ENCODE measurements around the gene ZCCHC24.

ZCCHC24 gene

DNA sequence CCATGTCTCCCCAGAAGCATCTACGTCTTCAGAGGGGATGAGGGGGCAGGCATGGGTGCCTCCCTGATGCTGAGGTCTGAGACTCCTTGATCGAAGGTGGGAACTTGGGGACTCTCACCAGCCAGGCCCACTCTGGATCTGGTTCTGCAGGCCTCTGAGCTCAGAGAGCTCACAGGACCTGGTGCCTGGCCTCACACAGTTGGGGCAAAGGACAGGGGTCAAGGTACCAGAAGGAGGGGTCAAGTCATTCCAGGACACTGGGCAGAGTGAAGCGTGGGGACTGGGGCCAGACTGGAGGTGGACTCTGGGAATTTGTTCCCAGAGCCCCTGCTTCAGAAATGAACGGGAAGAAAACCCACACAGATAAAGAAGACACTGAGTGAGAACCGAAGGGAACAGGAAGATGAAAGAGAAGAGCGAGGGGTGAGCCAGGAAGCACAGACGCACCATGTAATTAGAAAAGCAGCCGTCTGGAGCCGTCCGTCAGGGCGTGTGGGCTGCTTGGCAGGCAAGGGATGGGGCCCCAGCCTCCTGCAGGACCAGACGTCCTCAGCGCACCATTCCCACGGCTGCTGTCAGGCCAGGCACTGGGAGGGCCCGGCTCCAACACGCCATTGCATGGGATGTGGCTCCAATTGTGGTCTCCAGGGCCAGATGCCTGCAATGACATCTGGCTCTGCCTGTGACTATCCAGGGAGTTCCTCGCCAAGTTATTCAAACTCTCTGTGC is 47.7 kb downstream of the ZCCHC24 start:
- no peak for DNase-seq (ENCODE audit: low spot score)

DNA sequence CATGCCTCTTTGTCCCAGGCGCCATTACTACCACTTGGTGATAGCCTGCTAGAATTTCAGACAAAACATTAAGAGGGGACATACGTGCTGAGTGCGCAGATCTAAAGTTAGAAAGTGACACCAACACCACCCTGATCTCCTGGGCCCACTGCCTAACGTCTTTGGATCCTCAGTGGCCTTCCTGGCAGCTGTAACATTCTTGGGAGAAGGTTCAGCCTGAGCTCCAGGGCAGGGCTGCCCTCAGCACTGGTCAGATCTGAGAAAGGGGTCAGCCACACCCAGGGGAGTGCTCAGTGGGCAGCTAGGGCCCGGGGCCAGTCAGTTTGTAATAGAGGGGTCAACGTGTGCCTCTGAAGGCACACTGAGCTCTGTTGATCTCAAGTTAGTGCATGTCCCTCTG is 48.4 kb downstream of the ZCCHC24 start:
- DNase-seq (ENCODE audit: low spot score), result no peak

DNA sequence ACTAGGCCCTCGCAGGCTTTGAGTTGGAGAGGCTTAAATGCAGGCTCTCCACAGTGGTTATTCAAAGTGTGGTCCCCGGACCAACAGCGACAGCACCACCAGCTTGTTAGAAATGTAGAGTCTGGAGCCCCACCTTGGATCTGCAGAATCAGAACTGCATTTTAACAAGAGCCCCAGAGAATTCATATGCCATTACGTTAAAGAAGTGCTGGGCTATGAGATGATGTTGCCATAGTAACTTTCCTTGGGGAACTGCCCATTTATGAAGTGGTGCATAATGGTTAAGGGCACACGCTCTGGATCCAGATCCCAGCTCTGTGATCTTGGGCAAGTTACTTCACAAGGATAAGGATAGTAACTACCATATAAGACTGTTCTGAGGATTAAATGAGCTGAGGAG is 48.9 kb downstream of the ZCCHC24 start:
- DNase-seq (ENCODE audit: low spot score), result no peak

- no peak for DNase-seq (ENCODE audit: low spot score)
Measured at GRCh38 chr10:79394664-79395063, 50.8 kb downstream of the ZCCHC24 start.

- DNase-seq (ENCODE audit: low spot score), result no peak
Measured at GRCh38 chr10:79393924-79394610, 51.4 kb downstream of the ZCCHC24 start.

GRCh38 chr10:79393221-79393923 is 52.1 kb downstream of the ZCCHC24 start:
- no peak for DNase-seq (ENCODE audit: low spot score)

GRCh38 chr10:79392506-79393176 is 52.8 kb downstream of the ZCCHC24 start:
- no peak for DNase-seq (ENCODE audit: low spot score)

- DNase-seq (ENCODE audit: low spot score), result no peak
Measured at GRCh38 chr10:79392020-79392398, 53.4 kb downstream of the ZCCHC24 start.

- DNase-seq (ENCODE audit: low spot score), result no peak
Measured at GRCh38 chr10:79391231-79392019, 54.0 kb downstream of the ZCCHC24 start.

- DNase-seq (ENCODE audit: low spot score), result no peak
Measured at GRCh38 chr10:79390551-79391229, 54.7 kb downstream of the ZCCHC24 start.

DNA sequence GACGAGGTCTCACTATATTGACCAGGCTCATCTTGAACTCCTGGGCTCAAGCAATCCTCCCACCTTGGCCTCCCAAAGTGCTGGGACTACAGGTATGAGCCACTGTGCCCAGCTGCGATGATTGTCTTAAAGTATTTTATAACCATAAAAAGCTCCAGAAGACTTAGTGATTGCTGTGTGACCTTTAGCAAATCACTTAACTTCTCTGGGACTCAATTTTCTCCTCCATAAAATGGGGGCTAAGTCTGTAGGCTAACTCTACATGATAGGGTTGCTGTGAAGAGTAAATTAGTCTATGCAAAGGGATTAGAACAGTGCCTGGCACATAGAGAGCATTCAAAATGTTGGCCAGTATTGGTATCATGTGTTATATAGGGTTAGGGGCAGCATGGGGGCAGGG is 55.4 kb downstream of the ZCCHC24 start:
- DNase-seq (ENCODE audit: low spot score), result no peak

DNA sequence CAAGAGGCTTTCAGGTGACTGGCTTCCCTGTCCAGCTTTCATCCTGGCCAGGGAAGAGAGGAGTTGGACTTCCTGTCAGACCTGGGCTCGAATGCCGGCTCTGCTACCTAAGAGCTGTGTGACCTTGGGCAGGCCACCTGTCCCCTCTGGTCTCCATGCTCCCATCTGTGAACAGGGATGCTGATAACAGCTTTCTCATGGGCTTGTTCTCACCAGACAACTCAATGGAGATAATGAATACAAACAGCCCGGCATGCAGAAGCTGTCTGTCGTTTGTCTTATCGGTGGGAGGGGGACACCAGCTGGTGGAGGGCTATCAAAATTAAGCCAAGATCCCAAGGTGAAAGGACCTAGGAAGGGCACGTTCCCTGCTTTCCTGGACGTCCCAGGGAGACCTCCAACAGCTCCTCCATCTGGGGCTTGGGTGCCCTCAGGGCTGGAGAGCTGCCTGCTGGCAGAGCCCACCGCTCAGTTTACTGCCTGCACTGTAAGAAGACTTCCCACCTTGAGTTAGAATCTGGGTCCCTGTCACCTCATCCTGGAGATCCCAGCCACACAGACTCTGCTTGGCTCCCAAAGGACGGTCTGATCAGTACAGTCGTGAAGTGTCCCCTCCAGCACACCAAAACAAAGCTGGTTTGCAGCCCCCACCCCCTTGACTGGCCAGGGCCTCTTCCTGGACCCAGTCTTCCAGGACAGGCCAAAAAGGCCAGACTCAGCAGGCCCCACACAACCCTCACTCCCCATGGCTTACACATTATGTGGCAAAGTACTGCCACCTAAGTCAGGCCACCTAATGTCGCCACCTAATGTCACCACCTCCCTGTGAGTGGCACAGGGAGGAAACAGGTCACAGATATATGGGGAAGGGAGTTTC is 57.2 kb downstream of the ZCCHC24 start:
- no peak for DNase-seq (ENCODE audit: low spot score)

DNA sequence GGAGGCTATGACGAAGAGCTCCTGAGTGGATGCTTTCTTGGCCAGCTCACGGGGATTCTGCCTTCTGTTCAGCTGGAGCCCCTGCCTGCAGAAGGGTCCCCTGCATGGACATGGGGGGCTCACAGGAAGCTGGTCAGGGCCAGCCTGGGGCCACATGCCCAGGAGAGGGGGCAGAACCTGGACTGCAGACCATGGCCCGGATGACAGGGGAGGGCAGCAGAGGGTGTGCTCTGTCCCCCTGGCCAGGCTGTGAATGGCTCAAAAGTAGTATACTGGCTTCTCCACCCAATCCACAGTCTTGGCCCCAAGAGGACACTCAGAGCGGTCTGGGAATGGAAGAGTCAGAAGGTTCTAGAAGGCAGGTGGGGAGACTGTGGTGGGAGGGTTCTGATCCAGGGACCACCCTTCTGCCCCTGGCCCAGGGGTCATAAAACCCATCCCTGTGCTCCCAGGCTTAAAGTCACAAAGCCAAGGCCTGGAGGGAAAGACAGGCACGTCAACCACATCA is 57.9 kb downstream of the ZCCHC24 start:
- no peak for DNase-seq (ENCODE audit: low spot score)

- no peak for DNase-seq (ENCODE audit: low spot score)
Measured at GRCh38 chr10:79386637-79387465, 58.6 kb downstream of the ZCCHC24 start.

DNA sequence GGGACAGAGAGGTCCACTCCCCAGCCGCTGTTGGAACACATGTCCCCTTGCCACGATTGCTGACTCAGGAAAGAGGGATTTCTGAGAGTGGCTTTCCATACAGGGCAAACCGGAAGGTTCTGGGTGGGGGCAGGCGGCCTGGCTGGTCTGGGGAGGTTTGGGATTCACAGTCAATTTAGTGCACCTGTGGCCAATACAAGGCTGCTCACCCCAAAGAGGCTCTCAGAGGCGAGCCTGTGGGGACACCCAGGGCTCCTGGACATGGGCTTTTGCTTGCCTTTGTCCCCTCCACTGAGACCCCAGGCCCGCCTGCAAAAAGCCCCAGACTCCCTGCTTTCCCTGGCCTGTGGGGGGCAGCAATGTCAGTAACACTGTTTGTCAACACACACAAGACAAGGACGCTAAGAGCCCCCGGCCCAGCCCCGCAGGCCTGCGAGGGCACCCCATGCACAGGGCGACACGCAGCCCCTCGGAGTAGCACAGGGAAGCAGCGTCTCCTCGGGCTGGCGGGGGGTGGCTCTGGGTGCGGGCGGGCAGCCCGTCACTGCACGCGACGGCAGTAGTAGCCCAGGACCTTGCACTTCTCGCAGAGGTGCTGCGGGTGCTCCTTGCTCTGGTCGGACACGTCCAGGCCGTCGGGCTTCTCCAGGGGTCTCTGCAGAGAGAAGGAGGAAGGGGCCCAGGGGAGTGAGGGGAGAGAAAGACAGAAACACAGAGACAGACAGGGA is 59.5 kb downstream of the ZCCHC24 start:
- DNase-seq (ENCODE audit: low spot score), result no peak

GRCh38 chr10:79385392-79385795 is 60.0 kb downstream of the ZCCHC24 start:
- no peak for DNase-seq (ENCODE audit: low spot score)

DNA sequence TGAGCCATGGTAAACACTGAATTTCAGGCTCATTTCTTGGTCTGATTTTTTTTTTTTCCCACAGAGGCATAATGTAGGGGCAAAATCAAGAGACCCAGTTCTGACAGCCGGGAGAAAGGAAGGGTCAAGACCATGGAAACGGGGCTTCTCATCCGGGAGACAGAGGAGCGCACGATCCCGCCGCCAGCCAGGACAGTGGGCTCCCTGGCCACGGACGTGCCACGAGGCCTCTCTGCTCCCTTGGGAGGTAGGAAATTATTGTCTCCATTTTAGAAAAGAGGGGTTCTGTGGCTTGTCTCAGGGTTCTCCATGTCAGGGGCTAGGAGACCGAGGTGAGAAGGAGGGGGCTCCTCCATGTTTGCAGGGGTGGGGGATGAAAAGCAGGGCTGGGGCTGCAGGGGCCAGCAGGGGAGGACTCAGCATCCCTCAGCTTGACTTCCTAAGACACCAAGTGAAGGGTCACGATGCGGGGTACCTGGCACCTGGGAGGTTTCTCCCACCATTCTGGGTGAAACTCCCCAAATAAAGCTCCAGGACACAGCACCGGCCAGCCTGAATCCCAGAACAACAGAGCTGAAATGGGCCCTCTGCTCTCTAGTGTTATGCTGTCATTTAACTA is 60.5 kb downstream of the ZCCHC24 start:
- DNase-seq (ENCODE audit: low spot score), result no peak
